SU-DHL-6 (cell line): ENCODE data around the gene TNS3.

Experiments
- H2AFZ ChIP-seq: fragments of 200-600 bp; sonication (generic); 2 replicates; pipeline ENCODE4 v1.6.1; 2014; ENCODE audit warnings: low read depth, mild to moderate bottlenecking, moderate library complexity, mixed read lengths, antibody characterized with exemption, low read length; ENCODE audit not compliant: severe bottlenecking
- H3F3A ChIP-seq: fragments of 200-600 bp; shearing (Covaris generic); 2 replicates; pipeline ENCODE4 v1.6.0; 2016; ENCODE audit warnings: antibody characterized with exemption, mild to moderate bottlenecking; ENCODE audit not compliant: insufficient read depth
- H3K27ac ChIP-seq: fragments of 200-600 bp; sonication (generic); 2 replicates; pipeline ENCODE4 v1.5.1; 2016; ENCODE audit warnings: low read depth, mild to moderate bottlenecking, low read length, moderate library complexity, mixed read lengths
- H3K27me3 ChIP-seq: fragments of 200-600 bp; sonication (generic), shearing (Covaris generic); 2 replicates; pipeline ENCODE4 v1.6.0; 2014; ENCODE audit warnings: mild to moderate bottlenecking, low read length
- H3K36me3 ChIP-seq: fragments of 200-600 bp; sonication (generic); 2 replicates; pipeline ENCODE4 v1.6.1; 2014; ENCODE audit warnings: mild to moderate bottlenecking, low read length, mixed read lengths
- H3K4me2 ChIP-seq: fragments of 300-600, 200-600 bp; shearing (Covaris generic), sonication (generic); 2 replicates; pipeline ENCODE4 v1.6.0; 2014; ENCODE audit warnings: low read length, low read depth, mild to moderate bottlenecking; ENCODE audit not compliant: poor library complexity, severe bottlenecking
- H3K4me3 ChIP-seq: fragments of 200-600 bp; sonication (generic); 2 replicates; pipeline ENCODE4 v1.5.1; 2014; ENCODE audit warnings: antibody characterized with exemption, low read length, mild to moderate bottlenecking, mixed read lengths; ENCODE audit not compliant: insufficient read depth, poor library complexity, severe bottlenecking
- H3K79me2 ChIP-seq: fragments of 200-600 bp; sonication (generic); 2 replicates; pipeline ENCODE4 v1.6.1; 2014; ENCODE audit warnings: mild to moderate bottlenecking, low read length, moderate library complexity; ENCODE audit not compliant: insufficient read depth
- H3K9ac ChIP-seq: fragments of 200-600 bp; sonication (generic); 2 replicates; pipeline ENCODE4 v1.7.0; 2014; ENCODE audit warnings: mild to moderate bottlenecking, low read length
- H3K9me2 ChIP-seq: fragments of 200-600 bp; sonication (generic); replicated peaks from 2 replicates; pipeline ENCODE4 v1.6.1; 2014; ENCODE audit warnings: low read length; ENCODE audit not compliant: insufficient read depth
- H3K9me3 ChIP-seq: fragments of 200-600 bp; sonication (generic); 2 replicates; pipeline ENCODE4 v1.6.1; 2014; ENCODE audit warnings: low read length, mixed read lengths; ENCODE audit not compliant: insufficient read depth
- H4K20me1 ChIP-seq: fragments of 200-600 bp; sonication (generic); 2 replicates; pipeline ENCODE4 v1.6.1; 2014; ENCODE audit warnings: low read depth, mild to moderate bottlenecking, antibody characterized with exemption, low read length, moderate library complexity, mixed read lengths
- CTCF ChIP-seq: fragments of 200-600 bp; sonication (generic); IDR thresholded peaks from one replicate; pipeline ENCODE4 v1.5.1; 2017; ENCODE audit warnings: antibody characterized with exemption, mild to moderate bottlenecking, low read length, moderate library complexity; ENCODE audit not compliant: insufficient read depth, poor library complexity, severe bottlenecking
- EZH2phosphoT487 ChIP-seq: fragments of 200-600 bp; sonication (generic), shearing (Covaris generic); conservative IDR thresholded peaks from 2 replicates; pipeline ENCODE4 v1.6.1; 2018; ENCODE audit warnings: mild to moderate bottlenecking, antibody characterized with exemption, low read length, moderate library complexity, mixed read lengths

The TNS3 gene

GRCh38 chr7:47576031-47576865 is 5.7 kb downstream of the TNS3 start:
- Histone ChIP-seq H3K27ac (peak overlapping the region; percentile 72), H3F3A (peaks cover 43% of the 10 kb centered on the region), H3K4me3 (no peak overlapping the region), H2AFZ (no peak overlapping the region), H3K9ac (peak overlapping the region; percentile 12), H4K20me1 (no peaks in the 10 kb centered on the region), H3K9me3 (no peaks in the 10 kb centered on the region), H3K4me2 (peak overlapping the region; percentile 37), H3K36me3 (no peaks in the 10 kb centered on the region), H3K79me2 (peaks cover 96% of the 10 kb centered on the region), H3K9me2 (no peaks in the 10 kb centered on the region), H3K27me3 (no peaks in the 10 kb centered on the region)
- no peak for TF ChIP-seq EZH2phosphoT487
- no peak for TF ChIP-seq CTCF

- TF ChIP-seq EZH2phosphoT487 = no peak
- no peak for TF ChIP-seq CTCF
- H3K4me2 ChIP-seq = peak overlapping the region; percentile 55
These were observed 7.2 kb downstream of the TNS3 start for GRCh38 chr7:47574482-47575329.

GRCh38 chr7:47573758-47574481 is 8.0 kb downstream of the TNS3 start:
- peak overlapping the region; percentile 55 for H3K4me2 ChIP-seq

More at GRCh38 chr7:47574482-47575329, 7.2 kb downstream of the TNS3 start:
- H3K9me3 ChIP-seq = no peaks in the 10 kb centered on the region
- H3K9ac ChIP-seq = peak overlapping the region; percentile 19; the same call in 1 of the 2 replicates
- no peaks in the 10 kb centered on the region for H3K36me3 ChIP-seq
- peaks cover 95% of the 10 kb centered on the region for H3K79me2 ChIP-seq
- no peaks in the 10 kb centered on the region for H3K27me3 ChIP-seq
- H3K9me2 ChIP-seq = no peaks in the 10 kb centered on the region
- no peaks in the 10 kb centered on the region for H4K20me1 ChIP-seq
- H2AFZ ChIP-seq = no peak overlapping the region
- H3K4me3 ChIP-seq = peak overlapping the region; percentile 3
- H3F3A ChIP-seq = peaks cover 40% of the 10 kb centered on the region
- peak overlapping the region; percentile 72 for H3K27ac ChIP-seq

More at GRCh38 chr7:47573758-47574481, 8.0 kb downstream of the TNS3 start:
- no peaks in the 10 kb centered on the region for H3K36me3 ChIP-seq
- H3K9ac ChIP-seq = peak overlapping the region; percentile 19; the same call in 1 of the 2 replicates
- peaks cover 93% of the 10 kb centered on the region for H3K79me2 ChIP-seq
- H3K9me3 ChIP-seq = no peaks in the 10 kb centered on the region
- peaks cover 33% of the 10 kb centered on the region for H3F3A ChIP-seq
- no peak overlapping the region for H2AFZ ChIP-seq
- H3K27me3 ChIP-seq = no peaks in the 10 kb centered on the region
- TF ChIP-seq EZH2phosphoT487 (no peak), CTCF (no peak)
- H3K9me2 ChIP-seq = no peaks in the 10 kb centered on the region
- H3K27ac ChIP-seq = peak overlapping the region; percentile 72
- no peak overlapping the region for H3K4me3 ChIP-seq
- H4K20me1 ChIP-seq = no peaks in the 10 kb centered on the region
